ENCODE measurements around the gene APOBEC4.
A peak's percentile ranks its signal among the peaks of the same experiment; 100 is the strongest.
"Not testable (repeated sequence)": the region's sequence is repeated elsewhere in the genome, so short reads cannot be mapped to it uniquely, and the experiment has no call there.

The APOBEC4 gene

GRCh38 chr1:183632964-183633363 is 20.2 kb downstream of the APOBEC4 start:
- no peak for DNase-seq

- DNase-seq = no peak
These were observed 21.0 kb downstream of the APOBEC4 start for GRCh38 chr1:183632114-183632513.

DNA sequence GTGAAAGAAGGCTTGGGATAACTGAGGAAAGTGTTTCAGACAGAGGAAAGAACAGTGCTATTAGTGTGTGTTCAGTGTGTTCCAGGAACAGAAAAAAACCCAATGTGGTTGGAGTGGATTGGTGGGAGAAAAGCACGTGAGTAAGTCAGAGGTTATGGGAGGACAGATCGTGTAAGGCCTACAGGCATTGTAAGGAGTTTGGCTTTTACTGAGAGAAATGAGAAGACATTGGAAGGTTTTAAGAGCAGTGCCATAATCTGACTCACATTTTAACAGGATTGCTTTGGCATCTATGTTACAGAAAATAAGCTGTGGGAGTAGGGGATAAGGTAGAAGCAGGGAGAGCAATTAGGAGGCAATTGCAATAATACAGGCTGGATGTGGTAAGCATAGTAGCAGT is 22.4 kb downstream of the APOBEC4 start:
- DNase-seq = no peak

- no peak for DNase-seq
These were observed 24.6 kb downstream of the APOBEC4 start for GRCh38 chr1:183628537-183628936.

DNA sequence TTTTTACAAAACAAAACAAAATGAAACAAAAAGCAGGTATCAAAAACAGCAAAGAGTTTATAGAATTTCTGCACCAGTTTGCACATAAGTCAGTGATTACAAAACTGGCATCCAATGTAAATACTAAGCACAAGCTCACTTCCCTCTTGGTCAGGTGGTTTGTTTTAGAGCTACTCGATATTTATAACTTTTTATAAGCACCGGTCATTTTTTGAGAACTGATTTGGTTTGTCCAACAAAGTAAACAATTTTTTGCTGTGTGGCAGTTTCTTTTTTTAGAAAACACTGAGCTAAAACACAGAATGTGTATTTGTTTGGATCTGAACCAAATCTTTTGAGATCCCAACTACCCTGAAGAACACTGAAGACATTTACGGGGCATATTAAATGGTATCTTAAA is 26.9 kb downstream of the APOBEC4 start:
- DNase-seq = not testable (repeated sequence)

DNA sequence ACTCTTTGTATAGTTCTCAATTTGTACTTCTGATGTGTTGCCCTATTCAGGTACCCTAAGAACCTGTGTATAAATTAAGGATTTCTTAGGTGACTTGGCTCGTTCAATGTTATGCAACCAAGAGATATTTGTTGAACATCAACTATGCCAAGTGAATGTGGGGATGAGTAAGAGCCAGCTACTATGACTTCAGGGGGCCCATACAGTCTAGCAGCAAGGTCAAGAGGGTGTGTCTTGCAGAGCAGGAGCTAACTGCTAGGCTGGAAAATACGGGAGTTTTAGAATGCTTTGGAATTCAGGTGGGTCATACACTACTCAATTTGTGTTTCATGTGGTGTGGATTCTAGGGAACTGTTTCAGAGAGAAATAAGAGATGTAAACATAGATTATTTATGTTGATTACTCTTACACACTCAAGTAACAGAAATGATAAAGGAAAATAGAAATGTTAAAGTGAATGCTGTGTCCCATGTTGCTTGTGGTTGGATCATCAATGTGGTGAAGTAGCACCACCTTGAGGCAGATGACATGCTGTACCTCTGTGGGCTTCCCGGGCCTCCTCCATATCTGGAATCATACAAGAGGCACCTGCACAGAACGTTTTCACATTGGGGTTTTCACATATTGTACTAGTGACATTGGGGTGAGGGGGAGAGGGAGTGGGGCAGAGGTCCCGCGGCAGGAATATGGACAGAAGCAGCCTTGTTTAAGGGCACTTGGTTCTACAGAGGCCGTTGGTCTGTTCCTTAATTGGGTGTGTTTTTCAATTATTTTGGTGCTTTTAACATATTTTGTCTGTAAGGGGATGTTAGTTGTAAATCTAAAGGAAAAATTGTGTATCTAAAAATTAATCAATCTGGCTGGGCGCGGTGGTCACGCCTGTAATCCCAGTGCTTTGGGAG is 30.0 kb downstream of the APOBEC4 start:
- DNase-seq = peak; percentile 38

GRCh38 chr1:183622013-183622412 is 31.1 kb downstream of the APOBEC4 start:
- no peak for DNase-seq

- DNase-seq = no peak
These were observed 32.8 kb downstream of the APOBEC4 start for GRCh38 chr1:183620311-183620710.

DNA sequence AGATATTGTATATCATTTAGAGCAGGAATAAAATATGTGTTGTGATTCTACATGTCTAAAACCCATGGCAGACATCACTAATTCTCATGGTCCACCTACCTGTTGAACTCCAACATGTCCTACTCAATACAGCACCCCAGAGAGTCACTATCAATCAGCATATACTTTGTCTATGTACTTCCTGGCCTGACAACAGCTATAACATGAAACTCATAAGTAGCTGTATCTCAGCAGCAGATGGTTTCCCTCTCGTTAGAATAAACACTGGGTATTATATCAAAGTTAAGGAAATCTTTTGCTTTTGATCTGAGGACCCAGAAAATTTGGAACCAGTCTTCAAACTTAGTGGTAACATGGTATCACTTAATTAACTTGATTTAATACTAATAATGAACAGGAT is 33.3 kb downstream of the APOBEC4 start:
- no peak for DNase-seq

GRCh38 chr1:183618202-183618601 is 34.9 kb downstream of the APOBEC4 start:
- DNase-seq = not testable (repeated sequence)

DNA sequence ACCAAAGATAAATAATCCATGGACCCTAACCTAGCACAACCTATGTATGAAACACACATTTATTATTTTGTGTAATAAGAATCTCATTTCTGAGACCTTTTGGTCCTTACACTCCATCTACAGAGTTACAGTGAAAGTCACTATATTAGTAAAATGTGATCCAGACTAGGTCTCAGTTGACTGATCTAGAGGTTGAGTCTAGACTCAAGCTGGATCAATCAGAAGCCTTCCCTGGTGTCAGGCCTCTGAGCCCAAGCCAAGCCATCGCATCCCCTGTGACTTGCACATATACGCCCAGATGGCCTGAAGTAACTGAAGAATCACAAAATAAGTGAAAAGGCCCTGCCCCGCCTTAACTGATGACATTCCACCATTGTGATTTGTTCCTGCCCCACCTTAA is 40.1 kb downstream of the APOBEC4 start:
- DNase-seq = not testable (repeated sequence)

GRCh38 chr1:183612407-183612806 is 40.7 kb downstream of the APOBEC4 start:
- no peak for DNase-seq

DNA sequence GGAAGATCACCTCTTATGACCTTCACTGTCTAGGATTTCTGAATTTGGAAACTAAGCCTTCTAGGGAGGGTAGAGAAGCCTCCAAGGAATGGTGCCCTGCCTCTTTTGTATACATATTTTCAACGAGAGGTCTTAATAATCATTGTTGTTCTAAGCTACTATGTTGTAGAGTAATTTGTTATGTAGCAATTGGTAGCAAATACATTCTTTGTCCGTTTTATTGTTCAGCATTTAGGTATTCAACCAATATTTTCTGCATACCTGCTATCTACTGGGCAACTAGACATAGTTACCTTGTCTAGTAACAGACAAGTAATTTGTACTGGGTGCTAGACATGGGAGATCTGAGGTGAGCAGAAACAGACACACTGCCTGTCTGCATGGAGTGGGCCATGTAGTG is 42.1 kb downstream of the APOBEC4 start:
- DNase-seq = no peak

DNA sequence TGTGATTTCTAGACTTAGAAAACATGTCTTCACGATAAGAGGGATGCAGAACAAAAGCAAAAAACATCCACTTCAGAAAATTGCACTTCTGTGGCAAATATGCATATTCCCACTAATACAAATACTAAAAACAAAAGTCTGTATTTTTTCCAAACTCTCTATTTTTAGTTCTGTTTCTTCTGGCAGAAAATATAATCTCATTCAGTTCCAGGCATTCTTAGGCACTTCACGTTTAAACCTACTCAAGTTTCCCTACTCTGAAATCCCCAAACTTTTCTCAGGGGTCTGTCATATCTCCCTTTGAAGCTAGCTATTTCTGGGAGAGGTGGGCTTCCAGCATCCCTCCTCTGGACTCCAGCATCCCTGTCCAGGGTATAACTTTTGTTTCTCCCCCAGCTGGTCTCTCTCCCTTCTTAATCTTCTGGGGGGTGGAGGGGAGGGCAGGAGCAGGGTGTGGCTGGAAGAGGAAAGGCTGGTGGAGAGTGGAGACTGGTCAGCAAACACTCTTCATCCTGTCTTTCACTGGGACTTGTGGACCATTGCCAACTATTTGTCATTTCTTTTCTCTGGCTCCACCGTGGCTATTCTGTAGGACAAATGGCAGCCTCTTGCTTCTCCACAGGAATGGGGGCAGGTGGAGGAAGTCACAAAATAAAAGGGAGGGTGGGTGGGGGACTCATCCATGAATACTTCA is 43.2 kb downstream of the APOBEC4 start:
- DNase-seq = no peak

DNA sequence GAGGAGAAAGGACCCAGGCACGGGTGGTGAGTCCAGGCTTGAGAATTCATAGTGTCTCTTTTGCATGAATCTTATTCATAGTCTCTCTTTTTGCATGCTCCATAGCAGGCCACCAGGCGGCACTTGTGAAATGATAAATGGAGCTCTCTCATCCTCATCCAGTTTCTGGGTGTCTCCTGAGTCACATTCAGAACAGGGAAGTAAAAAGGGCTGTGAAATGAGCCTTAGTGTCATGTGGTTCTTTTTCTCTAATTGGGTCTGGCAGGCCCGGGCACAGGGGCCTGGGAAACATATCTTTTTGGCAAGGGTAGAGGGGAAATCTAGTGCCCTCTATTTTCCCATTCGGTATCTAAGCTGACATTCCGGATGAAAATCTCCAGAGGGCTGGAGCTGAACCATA is 43.8 kb downstream of the APOBEC4 start:
- DNase-seq = no peak

- no peak for DNase-seq
These were observed 45.7 kb downstream of the APOBEC4 start for GRCh38 chr1:183607322-183607980.

- DNase-seq = no peak
These were observed 47.2 kb downstream of the APOBEC4 start for GRCh38 chr1:183605904-183606303.

GRCh38 chr1:183604815-183605214 is 48.3 kb downstream of the APOBEC4 start:
- DNase-seq = no peak

GRCh38 chr1:183604038-183604808 is 48.9 kb downstream of the APOBEC4 start:
- DNase-seq = no peak

DNA sequence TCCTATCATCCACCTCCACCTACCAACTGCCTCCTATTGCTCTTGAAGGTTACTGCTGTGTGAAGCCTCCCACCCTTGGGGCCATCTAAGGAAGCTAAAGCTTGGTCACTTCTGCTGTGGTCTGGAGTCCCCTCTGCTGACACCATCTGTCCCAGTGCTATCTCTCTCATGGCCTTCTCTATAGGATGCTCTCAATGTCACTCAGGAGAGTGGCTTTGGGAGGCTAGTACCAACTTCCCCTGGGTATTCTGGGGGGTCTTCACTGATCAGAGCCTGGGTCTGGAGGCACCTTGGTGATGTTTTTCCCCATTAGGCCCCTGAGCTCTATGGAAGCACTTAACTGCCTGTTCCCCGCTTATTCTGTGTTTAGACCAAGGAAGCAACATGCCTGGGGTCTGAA is 50.6 kb downstream of the APOBEC4 start:
- no peak for DNase-seq

- no peak for DNase-seq
These were observed 52.5 kb downstream of the APOBEC4 start for GRCh38 chr1:183600634-183601033.

- no peak for DNase-seq
These were observed 53.0 kb downstream of the APOBEC4 start for GRCh38 chr1:183600136-183600535.

- DNase-seq = no peak
These were observed 54.7 kb downstream of the APOBEC4 start for GRCh38 chr1:183598386-183598785.

All from effector CD4-positive, alpha-beta T cell (primary cell).